Measurements from ENCODE around the gene EXOSC5.

GRCh38 chr19:41413947-41414346 lies 16.8 kb upstream of the EXOSC5 start:
- TF ChIP-seq CTCF (IDR thresholded peaks at IDR 0.05; ENCODE audit: borderline replicate concordance, extremely low read depth, low read length, poor library complexity, severe bottlenecking) (no peak), EZH2 (IDR thresholded peaks at IDR 0.05; ENCODE audit: borderline replicate concordance, low read depth, low read length, severe bottlenecking) (no peak)
